GM12878 (cell line): Measurements from ENCODE around the gene GOLGA2. TPM values are rescaled to one million over a fixed set of nuclear protein-coding genes. Genes with fewer than 3 reads are reported as not detected.

Experiments
- ATAC-seq: fragments of 200-7000 bp; cut with Tn5 transposase; 3 replicates; pipeline ENCODE4 v1.9.1; 2020; ENCODE audit warnings: mild to moderate bottlenecking, moderate library complexity
- BruUV-seq: library from RNA; stranded (reverse); fragments of 400-500 nt; replicated peaks from 2 replicates; lab custom pipeline; 2021; lab: Mats Ljungman, UMichigan
- CTCF ChIA-PET: fragments of 300-600 bp; sonication (Branson Sonifier 250); formaldehyde crosslinking; extraction: SDS; loops from one replicate; lab custom pipeline; 2021; ENCODE audit warnings: inconsistent platforms; lab: Yijun Ruan, JAX
- POLR2A ChIA-PET: fragments of 350-600 bp; formaldehyde crosslinking; extraction: SDS; loops from one replicate; lab custom pipeline; 2021; ENCODE audit warnings: inconsistent platforms; lab: Charles Lee
- RAD21 ChIA-PET: fragments of 300-600 bp; sonication (Branson Sonifier 250); formaldehyde crosslinking; loops from one replicate; lab custom pipeline; 2023; ENCODE audit warnings: antibody characterized with exemption; ENCODE audit not compliant: unreplicated experiment; lab: Charles Lee
- SMC1A ChIA-PET: fragments of 300-600 bp; sonication (Branson Sonifier 250); formaldehyde crosslinking; loops from one replicate; lab custom pipeline; 2023; ENCODE audit not compliant: unreplicated experiment, uncharacterized antibody; lab: Charles Lee
- DNase-seq: peaks from one replicate; pipeline ENCODE4 v3.0.0-alpha.2; 2011; ENCODE audit warnings: low read depth, low spot score
- FAIRE-seq: peaks from 3 replicates; lab custom pipeline; 2011; peaks lifted over from hg19 to GRCh38; lab: Jason Lieb, UNC
- H2AFZ ChIP-seq: 2 replicates; pipeline ENCODE4 v1.6.0; 2011; ENCODE audit warnings: low read depth, low read length, control low read depth; ENCODE audit not compliant: control insufficient read depth
- H3K27ac ChIP-seq: 2 replicates; pipeline ENCODE4 v1.5.1; 2011; ENCODE audit warnings: control low read depth; ENCODE audit not compliant: control insufficient read depth, insufficient read depth
- H3K27me3 ChIP-seq, 2 experiments: replicated peaks in 1 of 2; 2 replicates each; pipeline versions ENCODE4 v1.6.0 to v1.6.1; 2011; ENCODE audit warnings: low read length in 1 of 2; ENCODE audit not compliant: control insufficient read depth in 2 of 2, insufficient read depth in 2 of 2
- H3K36me3 ChIP-seq, 2 experiments: 2 replicates each; pipeline ENCODE4 v1.5.1; 2011; ENCODE audit warnings: low read length in 1 of 2; ENCODE audit not compliant: control insufficient read depth in 2 of 2, insufficient read depth in 2 of 2
- H3K4me1 ChIP-seq: 2 replicates; pipeline ENCODE4 v1.6.1; 2011; ENCODE audit warnings: mild to moderate bottlenecking, low read length, moderate library complexity, mixed read lengths; ENCODE audit not compliant: control insufficient read depth, insufficient read depth
- H3K4me2 ChIP-seq: 2 replicates; pipeline ENCODE4 v1.6.0; 2011; ENCODE audit warnings: control low read depth; ENCODE audit not compliant: control insufficient read depth, insufficient read depth
- H3K4me3 ChIP-seq: fragments of 200-600 bp; sonication (generic); 2 replicates; pipeline ENCODE4 v1.5.1; 2016
- H3K79me2 ChIP-seq: 2 replicates; pipeline ENCODE4 v1.6.0; 2011; ENCODE audit warnings: low read length; ENCODE audit not compliant: control insufficient read depth, insufficient read depth
- H3K9ac ChIP-seq: 2 replicates; pipeline ENCODE4 v1.8.0; 2011; ENCODE audit warnings: low read length, control low read depth, mixed read lengths; ENCODE audit not compliant: control insufficient read depth, insufficient read depth
- H3K9me3 ChIP-seq: replicated peaks from 3 replicates; pipeline ENCODE4 v1.5.1; 2011; ENCODE audit warnings: mild to moderate bottlenecking, low read length; ENCODE audit not compliant: control insufficient read depth, insufficient read depth
- H4K20me1 ChIP-seq: 2 replicates; pipeline ENCODE4 v1.6.0; 2011; ENCODE audit not compliant: control insufficient read depth, insufficient read depth
- CREB1 ChIP-seq: IDR thresholded peaks from 2 replicates; pipeline ENCODE4 v1.6.1; 2012; ENCODE audit warnings: low read depth, mild to moderate bottlenecking, inconsistent platforms
- CREM ChIP-seq: IDR thresholded peaks from 2 replicates; pipeline ENCODE4 v1.6.1; 2014; ENCODE audit warnings: antibody characterized with exemption, low read depth
- ELK1 ChIP-seq: IDR thresholded peaks from 2 replicates; pipeline ENCODE4 v1.6.1; 2012; ENCODE audit warnings: low read depth, low read length, improper control_type of control experiment
- FOS ChIP-seq: IDR thresholded peaks from 3 replicates; pipeline ENCODE4 v1.6.1; 2011; ENCODE audit warnings: borderline replicate concordance; ENCODE audit not compliant: insufficient read length; ENCODE audit errors: extremely low read depth
- HDGF ChIP-seq: fragments of 450-650 bp; IDR thresholded peaks from 2 replicates; pipeline ENCODE4 v1.6.1; 2016; ENCODE audit warnings: antibody characterized with exemption
- PKNOX1 ChIP-seq: fragments of 450-650 bp; IDR thresholded peaks from 2 replicates; pipeline ENCODE4 v1.6.1; 2016; ENCODE audit warnings: mild to moderate bottlenecking
- POLR2AphosphoS2 ChIP-seq: IDR thresholded peaks from 2 replicates; pipeline ENCODE4 v1.6.1; 2011; ENCODE audit warnings: low read depth, mild to moderate bottlenecking, low read length, improper control_type of control experiment, moderate library complexity
- SP1 ChIP-seq: IDR thresholded peaks from one replicate; pipeline ENCODE4 v1.6.1; 2011; ENCODE audit warnings: low read depth, low read length
- WGBS: methylation state at CpG from one replicate; pipeline ENCODE4 v1.1.6; 2016; ENCODE audit warnings: low lambda C conversion rate; ENCODE audit not compliant: insufficient replicate concordance, insufficient coverage; ENCODE audit errors: missing lambda C conversion rate; 5-methylcytosine and 5-hydroxymethylcytosine counted together
- in situ Hi-C: fragments of 300-500 bp; cut with MboI; formaldehyde crosslinking; loops from 9 replicates; pipeline ENCODE4 v1.14.3; 2018; ENCODE audit warnings: mixed read lengths
- intact Hi-C: fragments of 100-400 bp; cut with micrococcal nuclease; formaldehyde crosslinking; loops from one replicate; pipeline ENCODE4 v1.14.2; 2022; ENCODE audit not compliant: unreplicated experiment
- polyA plus RNA-seq, 11 experiments: library from polyadenylated mRNA; depleted of rRNA in 4 of 11; unstranded in 6 of 11; stranded (reverse) in 5 of 11; fragments of >200 nt; fragmentation: Nextera tagmentation in 4 of 11; fragmentation: Illumina TruSeq in 1 of 11; extraction: Ambion mirVana in 4 of 11; extraction: Trizol in 1 of 11; gene quantifications; 1 replicate in 1 of 11; 2 replicates in 10 of 11; pipeline versions ENCODE4 v1.2.1 to v1.2.3, GENCODE V29; 2011 to 2016; ENCODE audit warnings: inconsistent platforms in 2 of 11, missing spikeins in 2 of 11, low read depth in 1 of 11
- total RNA-seq, 4 experiments: library from RNA; depleted of rRNA in 3 of 4; stranded (reverse); fragments of >200 nt in 3 of 4; fragmentation: Illumina TruSeq in 1 of 4; extraction: Trizol in 1 of 4; gene quantifications; 2 replicates each; pipeline versions ENCODE4 v1.2.1 to v1.2.3, GENCODE V29; 2013 to 2021
- TF ChIP-seq, protein P1 (sequence below): fragments of 450-650 bp; IDR thresholded peaks from 2 replicates; pipeline ENCODE4 v1.6.1; 2017; ENCODE audit warnings: mild to moderate bottlenecking, low read depth, inconsistent platforms; ENCODE audit not compliant: poor library complexity, severe bottlenecking
- TF ChIP-seq, protein P2 (sequence below): IDR thresholded peaks from 2 replicates; pipeline ENCODE4 v1.6.1; 2012; ENCODE audit warnings: mild to moderate bottlenecking, low read depth, low read length

GOLGA2 gene
- total and polyA plus RNA-seq, 10 of the 15 experiments (the other 5 are each of a cell fraction or from before 2014, with no cell fraction given), result 5.9 to 32.6 (median 19.7) TPM

- FAIRE-seq (peak; percentile 95), DNase-seq (peak; percentile 83), ATAC-seq (peak; percentile 96)
- peaks cover 5% of the 10 kb centered on the region; the same call in 1 of the 2 replicates for H3K4me1 ChIP-seq
- no peaks in the 10 kb centered on the region for H4K20me1 ChIP-seq
- WGBS, result 9% methylated on average over 47 of the region's 47 CpGs
- BruUV-seq, result no TSS peak
- POLR2A ChIA-PET, result no interaction called here
- H3K27ac ChIP-seq, result no peak overlapping the region
- 0 out of 2 replicates have a peak overlapping the region, but pooled peaks have one; percentile 13 for H3K9ac ChIP-seq
- H3K79me2 ChIP-seq, result no peaks in the 10 kb centered on the region
- RAD21 ChIA-PET, result interaction anchor here (0.5 kb wide), 1 partner anchor 95 kb away, joined by 3 read pairs; no protein-coding TSS in a partner anchor
- H3K36me3 ChIP-seq, result no peaks in the 10 kb centered on the region
- H3K27me3 ChIP-seq, result no peaks in the 10 kb centered on the region; a peak in 1 of 4 replicates
- SMC1A ChIA-PET, result no interaction called here
- intact Hi-C loops, result no loop called here
- H3K4me3 ChIP-seq, result peak overlapping the region; percentile 52; the same call in 1 of the 2 replicates
- H3K4me2 ChIP-seq, result peak overlapping the region; percentile 85
- in situ Hi-C loops, result no loop called here
- CTCF ChIA-PET, result interaction anchor here (1.1 kb wide), 1 partner anchor 152 kb away, joined by 3 read pairs; the partner anchor contains the start of gene NAIF1
- no peaks in the 10 kb centered on the region for H3K9me3 ChIP-seq
- no peak for TF ChIP-seq POLR2AphosphoS2
- TF ChIP-seq ELK1, result 0 out of 2 replicates have a peak, but pooled peaks have one; percentile 17
- TF ChIP-seq CREB1, result peak; percentile 73
- TF ChIP-seq FOS, result no peak
- TF ChIP-seq SP1, result peak; percentile 55
- TF ChIP-seq, protein P1, sequence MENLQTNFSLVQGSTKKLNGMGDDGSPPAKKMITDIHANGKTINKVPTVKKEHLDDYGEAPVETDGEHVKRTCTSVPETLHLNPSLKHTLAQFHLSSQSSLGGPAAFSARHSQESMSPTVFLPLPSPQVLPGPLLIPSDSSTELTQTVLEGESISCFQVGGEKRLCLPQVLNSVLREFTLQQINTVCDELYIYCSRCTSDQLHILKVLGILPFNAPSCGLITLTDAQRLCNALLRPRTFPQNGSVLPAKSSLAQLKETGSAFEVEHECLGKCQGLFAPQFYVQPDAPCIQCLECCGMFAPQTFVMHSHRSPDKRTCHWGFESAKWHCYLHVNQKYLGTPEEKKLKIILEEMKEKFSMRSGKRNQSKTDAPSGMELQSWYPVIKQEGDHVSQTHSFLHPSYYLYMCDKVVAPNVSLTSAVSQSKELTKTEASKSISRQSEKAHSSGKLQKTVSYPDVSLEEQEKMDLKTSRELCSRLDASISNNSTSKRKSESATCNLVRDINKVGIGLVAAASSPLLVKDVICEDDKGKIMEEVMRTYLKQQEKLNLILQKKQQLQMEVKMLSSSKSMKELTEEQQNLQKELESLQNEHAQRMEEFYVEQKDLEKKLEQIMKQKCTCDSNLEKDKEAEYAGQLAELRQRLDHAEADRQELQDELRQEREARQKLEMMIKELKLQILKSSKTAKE, result no peak
- TF ChIP-seq HDGF, result peak; percentile 92
- peak; percentile 70 for TF ChIP-seq PKNOX1
- TF ChIP-seq CREM, result peak; percentile 29; the same call in 1 of the 2 replicates
- TF ChIP-seq, protein P2, sequence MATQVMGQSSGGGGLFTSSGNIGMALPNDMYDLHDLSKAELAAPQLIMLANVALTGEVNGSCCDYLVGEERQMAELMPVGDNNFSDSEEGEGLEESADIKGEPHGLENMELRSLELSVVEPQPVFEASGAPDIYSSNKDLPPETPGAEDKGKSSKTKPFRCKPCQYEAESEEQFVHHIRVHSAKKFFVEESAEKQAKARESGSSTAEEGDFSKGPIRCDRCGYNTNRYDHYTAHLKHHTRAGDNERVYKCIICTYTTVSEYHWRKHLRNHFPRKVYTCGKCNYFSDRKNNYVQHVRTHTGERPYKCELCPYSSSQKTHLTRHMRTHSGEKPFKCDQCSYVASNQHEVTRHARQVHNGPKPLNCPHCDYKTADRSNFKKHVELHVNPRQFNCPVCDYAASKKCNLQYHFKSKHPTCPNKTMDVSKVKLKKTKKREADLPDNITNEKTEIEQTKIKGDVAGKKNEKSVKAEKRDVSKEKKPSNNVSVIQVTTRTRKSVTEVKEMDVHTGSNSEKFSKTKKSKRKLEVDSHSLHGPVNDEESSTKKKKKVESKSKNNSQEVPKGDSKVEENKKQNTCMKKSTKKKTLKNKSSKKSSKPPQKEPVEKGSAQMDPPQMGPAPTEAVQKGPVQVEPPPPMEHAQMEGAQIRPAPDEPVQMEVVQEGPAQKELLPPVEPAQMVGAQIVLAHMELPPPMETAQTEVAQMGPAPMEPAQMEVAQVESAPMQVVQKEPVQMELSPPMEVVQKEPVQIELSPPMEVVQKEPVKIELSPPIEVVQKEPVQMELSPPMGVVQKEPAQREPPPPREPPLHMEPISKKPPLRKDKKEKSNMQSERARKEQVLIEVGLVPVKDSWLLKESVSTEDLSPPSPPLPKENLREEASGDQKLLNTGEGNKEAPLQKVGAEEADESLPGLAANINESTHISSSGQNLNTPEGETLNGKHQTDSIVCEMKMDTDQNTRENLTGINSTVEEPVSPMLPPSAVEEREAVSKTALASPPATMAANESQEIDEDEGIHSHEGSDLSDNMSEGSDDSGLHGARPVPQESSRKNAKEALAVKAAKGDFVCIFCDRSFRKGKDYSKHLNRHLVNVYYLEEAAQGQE, result peak; percentile 82
- TF ChIP-seq, all 136 proteins: peak for 7
- peak overlapping the region; percentile 79 for H2AFZ ChIP-seq
Observed at GRCh38 chr9:128218518-128219389, 57.1 kb downstream of the GOLGA2 start.
